Measurements from ENCODE around the gene RNF222.
"Not testable (repeated sequence)": the region's sequence is repeated elsewhere in the genome, so short reads cannot be mapped to it uniquely, and the experiment has no call there.

RNF222 gene

GRCh38 chr17:8383143-8383822 lies 14.3 kb downstream of the RNF222 start, which contains the start of gene RPL26:
TSS of gene RPL26 (minus strand) at chr17:8383193. CDS start at chr17:8382310, 883 bp downstream.
- FAIRE-seq (peak; percentile 97), DNase-seq (ENCODE audit: extremely low spot score, insufficient read length, low read depth) (peak; percentile 93)

GRCh38 chr17:8382880-8383142 lies 14.8 kb downstream of the RNF222 start:
- FAIRE-seq (no peak), DNase-seq (ENCODE audit: extremely low spot score, insufficient read length, low read depth) (no peak)

- DNase-seq (ENCODE audit: extremely low spot score, insufficient read length, low read depth), result no peak
- FAIRE-seq, result peak; percentile 5
Measured at GRCh38 chr17:8382052-8382879, 15.4 kb downstream of the RNF222 start.

- no peak for FAIRE-seq
- no peak for DNase-seq (ENCODE audit: extremely low spot score, insufficient read length, low read depth)
Measured at GRCh38 chr17:8380049-8380448, 17.6 kb downstream of the RNF222 start.

GRCh38 chr17:8378117-8378516 lies 19.5 kb downstream of the RNF222 start:
- not testable (repeated sequence) for DNase-seq (ENCODE audit: extremely low spot score, insufficient read length, low read depth); FAIRE-seq

GRCh38 chr17:8377422-8377821 lies 20.2 kb downstream of the RNF222 start:
- no peak for DNase-seq (ENCODE audit: extremely low spot score, insufficient read length, low read depth)
- FAIRE-seq, result no peak

GRCh38 chr17:8376271-8377067 lies 21.2 kb downstream of the RNF222 start, which contains the start of gene KRABD2:
TSS of gene KRABD2 (minus strand) at chr17:8376704.
- FAIRE-seq (peak; percentile 83), DNase-seq (ENCODE audit: extremely low spot score, insufficient read length, low read depth) (peak; percentile 92)

- no peak for DNase-seq (ENCODE audit: extremely low spot score, insufficient read length, low read depth)
- no peak for FAIRE-seq
Measured at GRCh38 chr17:8375738-8376259, 21.8 kb downstream of the RNF222 start.

- not testable (repeated sequence) for FAIRE-seq; DNase-seq (ENCODE audit: extremely low spot score, insufficient read length, low read depth)
Measured at GRCh38 chr17:8373856-8374255, 23.8 kb downstream of the RNF222 start.

GRCh38 chr17:8372422-8372821 lies 25.2 kb downstream of the RNF222 start:
- DNase-seq (ENCODE audit: extremely low spot score, insufficient read length, low read depth) (no peak), FAIRE-seq (no peak)

- DNase-seq (ENCODE audit: extremely low spot score, insufficient read length, low read depth) (no peak), FAIRE-seq (no peak)
Measured at GRCh38 chr17:8371786-8372185, 25.8 kb downstream of the RNF222 start.

GRCh38 chr17:8369944-8370343 lies 27.7 kb downstream of the RNF222 start:
- no peak for DNase-seq (ENCODE audit: extremely low spot score, insufficient read length, low read depth)
- no peak for FAIRE-seq

- FAIRE-seq (no peak), DNase-seq (ENCODE audit: extremely low spot score, insufficient read length, low read depth) (no peak)
Measured at GRCh38 chr17:8368193-8368592, 29.4 kb downstream of the RNF222 start.

- no peak for DNase-seq (ENCODE audit: extremely low spot score, insufficient read length, low read depth)
- FAIRE-seq, result no peak
Measured at GRCh38 chr17:8366231-8366630, 31.4 kb downstream of the RNF222 start.

- DNase-seq (ENCODE audit: extremely low spot score, insufficient read length, low read depth) (no peak), FAIRE-seq (no peak)
Measured at GRCh38 chr17:8365143-8365542, 32.5 kb downstream of the RNF222 start.

- FAIRE-seq, result no peak
- no peak for DNase-seq (ENCODE audit: extremely low spot score, insufficient read length, low read depth)
Measured at GRCh38 chr17:8362651-8363332, 34.8 kb downstream of the RNF222 start.

GRCh38 chr17:8360751-8361150 lies 36.9 kb downstream of the RNF222 start:
- DNase-seq (ENCODE audit: extremely low spot score, insufficient read length, low read depth) (no peak), FAIRE-seq (no peak)

GRCh38 chr17:8360260-8360659 lies 37.4 kb downstream of the RNF222 start:
- DNase-seq (ENCODE audit: extremely low spot score, insufficient read length, low read depth), result no peak
- FAIRE-seq, result no peak

GRCh38 chr17:8359769-8360168 lies 37.9 kb downstream of the RNF222 start:
- FAIRE-seq (no peak), DNase-seq (ENCODE audit: extremely low spot score, insufficient read length, low read depth) (no peak)

GRCh38 chr17:8357910-8358309 lies 39.7 kb downstream of the RNF222 start:
- FAIRE-seq, result no peak

More at GRCh38 chr17:8357910-8358309, 39.7 kb downstream of the RNF222 start:
- DNase-seq (ENCODE audit: extremely low spot score, insufficient read length, low read depth), result no peak

Data from GM18507 (cell line).